Measurements from ENCODE around the gene SPATA31C2. TPM values are rescaled to one million over a fixed set of nuclear protein-coding genes. Genes with fewer than 3 reads are reported as not detected.

SPATA31C2 gene
- polyA plus RNA-seq, 1 experiment: not detected

- H3K36me3 ChIP-seq (ENCODE audit: control insufficient read depth, insufficient read depth, low read length): no peaks in the 10 kb centered on the region
- H3K27me3 ChIP-seq (ENCODE audit: control insufficient read depth, insufficient read depth, low read length): no peaks in the 10 kb centered on the region; the same call in 1 of the 2 replicates
- no peak overlapping the region for H3K4me3 ChIP-seq (ENCODE audit: low read depth, low read length)
- ChIA-PET POLR2A (no interaction called here), CTCF (no interaction called here)
- TF ChIP-seq CTCF (IDR thresholded peaks at IDR 0.05; ENCODE audit: insufficient read depth, low read depth, low read length): no peak
- no peak for DNase-seq (ENCODE audit: low read depth)
These were observed 44.2 kb upstream of the SPATA31C2 start for GRCh38 chr9:88182501-88182900.

- POLR2A ChIA-PET: no interaction called here
- Histone ChIP-seq H3K36me3 (ENCODE audit: control insufficient read depth, insufficient read depth, low read length) (no peaks in the 10 kb centered on the region), H3K4me3 (ENCODE audit: low read depth, low read length) (no peak overlapping the region), H3K27me3 (ENCODE audit: control insufficient read depth, insufficient read depth, low read length) (no peaks in the 10 kb centered on the region)
- TF ChIP-seq CTCF (IDR thresholded peaks at IDR 0.05; ENCODE audit: insufficient read depth, low read depth, low read length): no peak
- no peak for DNase-seq (ENCODE audit: low read depth)
- CTCF ChIA-PET: interaction anchor here (1.1 kb wide), 1 partner anchor 16 kb away, joined by 3 read pairs; no protein-coding TSS in a partner anchor
These were observed 41.9 kb upstream of the SPATA31C2 start for GRCh38 chr9:88180081-88180765.

GRCh38 chr9:88179062-88179521 is 40.8 kb upstream of the SPATA31C2 start:
- H3K27me3 ChIP-seq (ENCODE audit: control insufficient read depth, insufficient read depth, low read length): no peaks in the 10 kb centered on the region
- ChIA-PET CTCF (interaction anchor here (1.1 kb wide), 1 partner anchor 18 kb away, joined by 3 read pairs; no protein-coding TSS in a partner anchor), POLR2A (no interaction called here)

GRCh38 chr9:88178641-88179040 is 40.4 kb upstream of the SPATA31C2 start:
- no peaks in the 10 kb centered on the region for H3K36me3 ChIP-seq (ENCODE audit: control insufficient read depth, insufficient read depth, low read length)
- ChIA-PET POLR2A (no interaction called here), CTCF (no interaction called here)
- no peak for DNase-seq (ENCODE audit: low read depth)
- no peaks in the 10 kb centered on the region for H3K27me3 ChIP-seq (ENCODE audit: control insufficient read depth, insufficient read depth, low read length)
- no peak for TF ChIP-seq CTCF (IDR thresholded peaks at IDR 0.05; ENCODE audit: insufficient read depth, low read depth, low read length)
- H3K4me3 ChIP-seq (ENCODE audit: low read depth, low read length): no peak overlapping the region

More at GRCh38 chr9:88179062-88179521, 40.8 kb upstream of the SPATA31C2 start:
- TF ChIP-seq CTCF (IDR thresholded peaks at IDR 0.05; ENCODE audit: insufficient read depth, low read depth, low read length): no peak
- H3K36me3 ChIP-seq (ENCODE audit: control insufficient read depth, insufficient read depth, low read length): no peaks in the 10 kb centered on the region
- no peak for DNase-seq (ENCODE audit: low read depth)
- no peak overlapping the region for H3K4me3 ChIP-seq (ENCODE audit: low read depth, low read length)

GRCh38 chr9:88177371-88177770 is 39.1 kb upstream of the SPATA31C2 start:
- Histone ChIP-seq H3K27me3 (ENCODE audit: control insufficient read depth, insufficient read depth, low read length) (no peaks in the 10 kb centered on the region), H3K36me3 (ENCODE audit: control insufficient read depth, insufficient read depth, low read length) (no peaks in the 10 kb centered on the region), H3K4me3 (ENCODE audit: low read depth, low read length) (no peak overlapping the region)
- TF ChIP-seq CTCF (IDR thresholded peaks at IDR 0.05; ENCODE audit: insufficient read depth, low read depth, low read length): no peak
- DNase-seq (ENCODE audit: low read depth): no peak
- POLR2A ChIA-PET: no interaction called here
- CTCF ChIA-PET: no interaction called here

Data from BJ (cell line).